ENCODE results near the gene POLR3GL.

GRCh38 chr1:145982010-145982723, 17.7 kb downstream of the POLR3GL start:
- TF ChIP-seq ZFP30 (CRISPR knock-in tag; IDR thresholded peaks at IDR 0.05) = no peak
- TF ChIP-seq ZC3H10 (CRISPR knock-in tag; IDR thresholded peaks at IDR 0.05) = no peak
- no peak for TF ChIP-seq ARNTL (CRISPR knock-in tag; IDR thresholded peaks at IDR 0.05; ENCODE audit: borderline replicate concordance, low read depth)
- TF ChIP-seq, protein P1, sequence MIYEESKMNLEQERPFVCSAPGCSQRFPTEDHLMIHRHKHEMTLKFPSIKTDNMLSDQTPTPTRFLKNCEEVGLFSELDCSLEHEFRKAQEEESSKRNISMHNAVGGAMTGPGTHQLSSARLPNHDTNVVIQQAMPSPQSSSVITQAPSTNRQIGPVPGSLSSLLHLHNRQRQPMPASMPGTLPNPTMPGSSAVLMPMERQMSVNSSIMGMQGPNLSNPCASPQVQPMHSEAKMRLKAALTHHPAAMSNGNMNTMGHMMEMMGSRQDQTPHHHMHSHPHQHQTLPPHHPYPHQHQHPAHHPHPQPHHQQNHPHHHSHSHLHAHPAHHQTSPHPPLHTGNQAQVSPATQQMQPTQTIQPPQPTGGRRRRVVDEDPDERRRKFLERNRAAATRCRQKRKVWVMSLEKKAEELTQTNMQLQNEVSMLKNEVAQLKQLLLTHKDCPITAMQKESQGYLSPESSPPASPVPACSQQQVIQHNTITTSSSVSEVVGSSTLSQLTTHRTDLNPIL (CRISPR knock-in tag; IDR thresholded peaks at IDR 0.05; ENCODE audit: low read depth) = no peak
- TF ChIP-seq, protein P2, sequence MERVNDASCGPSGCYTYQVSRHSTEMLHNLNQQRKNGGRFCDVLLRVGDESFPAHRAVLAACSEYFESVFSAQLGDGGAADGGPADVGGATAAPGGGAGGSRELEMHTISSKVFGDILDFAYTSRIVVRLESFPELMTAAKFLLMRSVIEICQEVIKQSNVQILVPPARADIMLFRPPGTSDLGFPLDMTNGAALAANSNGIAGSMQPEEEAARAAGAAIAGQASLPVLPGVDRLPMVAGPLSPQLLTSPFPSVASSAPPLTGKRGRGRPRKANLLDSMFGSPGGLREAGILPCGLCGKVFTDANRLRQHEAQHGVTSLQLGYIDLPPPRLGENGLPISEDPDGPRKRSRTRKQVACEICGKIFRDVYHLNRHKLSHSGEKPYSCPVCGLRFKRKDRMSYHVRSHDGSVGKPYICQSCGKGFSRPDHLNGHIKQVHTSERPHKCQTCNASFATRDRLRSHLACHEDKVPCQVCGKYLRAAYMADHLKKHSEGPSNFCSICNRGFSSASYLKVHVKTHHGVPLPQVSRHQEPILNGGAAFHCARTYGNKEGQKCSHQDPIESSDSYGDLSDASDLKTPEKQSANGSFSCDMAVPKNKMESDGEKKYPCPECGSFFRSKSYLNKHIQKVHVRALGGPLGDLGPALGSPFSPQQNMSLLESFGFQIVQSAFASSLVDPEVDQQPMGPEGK (CRISPR knock-in tag; IDR thresholded peaks at IDR 0.05; ENCODE audit: borderline replicate concordance) = no peak
- TF ChIP-seq, protein P3, sequence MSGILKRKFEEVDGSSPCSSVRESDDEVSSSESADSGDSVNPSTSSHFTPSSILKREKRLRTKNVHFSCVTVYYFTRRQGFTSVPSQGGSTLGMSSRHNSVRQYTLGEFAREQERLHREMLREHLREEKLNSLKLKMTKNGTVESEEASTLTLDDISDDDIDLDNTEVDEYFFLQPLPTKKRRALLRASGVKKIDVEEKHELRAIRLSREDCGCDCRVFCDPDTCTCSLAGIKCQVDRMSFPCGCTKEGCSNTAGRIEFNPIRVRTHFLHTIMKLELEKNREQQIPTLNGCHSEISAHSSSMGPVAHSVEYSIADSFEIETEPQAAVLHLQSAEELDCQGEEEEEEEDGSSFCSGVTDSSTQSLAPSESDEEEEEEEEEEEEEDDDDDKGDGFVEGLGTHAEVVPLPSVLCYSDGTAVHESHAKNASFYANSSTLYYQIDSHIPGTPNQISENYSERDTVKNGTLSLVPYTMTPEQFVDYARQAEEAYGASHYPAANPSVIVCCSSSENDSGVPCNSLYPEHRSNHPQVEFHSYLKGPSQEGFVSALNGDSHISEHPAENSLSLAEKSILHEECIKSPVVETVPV (CRISPR knock-in tag; IDR thresholded peaks at IDR 0.05) = no peak
- TF ChIP-seq RARB (CRISPR knock-in tag; IDR thresholded peaks at IDR 0.05) = no peak
- TF ChIP-seq ZNF8 (CRISPR knock-in tag; IDR thresholded peaks at IDR 0.05) = no peak
- no peak for TF ChIP-seq ZFP3 (CRISPR knock-in tag; IDR thresholded peaks at IDR 0.05)
- no peak for TF ChIP-seq SNAI2 (CRISPR knock-in tag; IDR thresholded peaks at IDR 0.05)

All from SK-N-SH treated with all-trans-retinoic acid at 6 μM for 48 hours (cell line).